ENCODE measurements around the gene FGD5.

- TF ChIP-seq CTCF (IDR thresholded peaks at IDR 0.05) (no peak), POLR2AphosphoS5 (IDR thresholded peaks at IDR 0.05; ENCODE audit: insufficient read depth in 1 of 2, low read depth in 1 of 2) (no peak)
These were observed 29.5 kb upstream of the FGD5 start for GRCh38 chr3:14789221-14789620.

Measured in vagina (tissue), 2 donors.